Measurements from ENCODE around the gene CLIP4.

CLIP4 gene

DNA sequence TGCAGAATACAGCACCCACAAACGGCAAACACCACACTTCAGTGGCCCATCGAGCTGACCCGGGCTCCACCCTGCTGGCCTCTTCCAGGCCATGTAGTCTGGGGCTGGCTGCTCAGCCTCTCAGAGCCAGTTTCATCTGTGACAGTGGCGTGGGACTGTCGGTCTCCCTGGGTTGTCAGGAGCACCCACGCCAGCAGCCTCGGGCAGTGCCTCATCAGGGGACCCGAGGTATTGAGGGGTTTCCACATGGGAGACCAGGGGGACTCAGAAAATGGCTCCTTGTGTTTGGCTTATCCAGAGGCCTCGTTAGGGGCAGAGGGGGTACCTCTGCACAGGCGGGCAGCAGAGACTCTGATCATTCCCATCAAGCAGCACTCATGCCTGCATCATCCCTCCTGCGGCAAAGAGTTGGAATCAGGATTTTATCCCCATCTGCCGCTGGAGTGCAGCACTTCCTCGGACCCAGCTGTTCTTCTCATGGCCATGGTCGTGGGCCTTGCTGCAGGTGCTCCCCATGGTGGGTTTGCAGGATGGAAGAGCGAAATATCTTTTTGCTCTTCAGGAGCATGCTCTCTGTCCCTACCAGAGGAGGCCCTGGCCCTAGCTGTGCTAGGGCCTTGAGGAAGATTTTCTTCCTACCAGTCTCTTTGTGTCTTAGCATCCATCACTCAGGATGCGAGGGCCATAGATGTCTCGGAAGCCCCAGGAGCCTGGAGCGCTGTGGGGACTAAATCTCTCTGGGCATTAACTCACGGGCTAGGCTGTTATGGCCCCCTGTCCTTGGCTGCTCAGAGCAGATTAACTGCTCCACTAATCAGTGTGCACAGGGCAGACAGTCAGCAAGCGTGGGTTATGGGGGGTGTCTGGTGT, 100.8 kb downstream of the CLIP4 start:
- no peaks in the 10 kb centered on the region for H3K27me3 ChIP-seq (ENCODE audit: insufficient read depth, poor library complexity, severe bottlenecking)
- no peaks in the 10 kb centered on the region for H3K36me3 ChIP-seq (ENCODE audit: low read depth)
- H3K4me1 ChIP-seq (ENCODE audit: insufficient read depth, poor library complexity, severe bottlenecking), result no peaks in the 10 kb centered on the region
- TF ChIP-seq, protein P1, sequence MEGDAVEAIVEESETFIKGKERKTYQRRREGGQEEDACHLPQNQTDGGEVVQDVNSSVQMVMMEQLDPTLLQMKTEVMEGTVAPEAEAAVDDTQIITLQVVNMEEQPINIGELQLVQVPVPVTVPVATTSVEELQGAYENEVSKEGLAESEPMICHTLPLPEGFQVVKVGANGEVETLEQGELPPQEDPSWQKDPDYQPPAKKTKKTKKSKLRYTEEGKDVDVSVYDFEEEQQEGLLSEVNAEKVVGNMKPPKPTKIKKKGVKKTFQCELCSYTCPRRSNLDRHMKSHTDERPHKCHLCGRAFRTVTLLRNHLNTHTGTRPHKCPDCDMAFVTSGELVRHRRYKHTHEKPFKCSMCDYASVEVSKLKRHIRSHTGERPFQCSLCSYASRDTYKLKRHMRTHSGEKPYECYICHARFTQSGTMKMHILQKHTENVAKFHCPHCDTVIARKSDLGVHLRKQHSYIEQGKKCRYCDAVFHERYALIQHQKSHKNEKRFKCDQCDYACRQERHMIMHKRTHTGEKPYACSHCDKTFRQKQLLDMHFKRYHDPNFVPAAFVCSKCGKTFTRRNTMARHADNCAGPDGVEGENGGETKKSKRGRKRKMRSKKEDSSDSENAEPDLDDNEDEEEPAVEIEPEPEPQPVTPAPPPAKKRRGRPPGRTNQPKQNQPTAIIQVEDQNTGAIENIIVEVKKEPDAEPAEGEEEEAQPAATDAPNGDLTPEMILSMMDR (IDR thresholded peaks at IDR 0.05; ENCODE audit: poor library complexity, severe bottlenecking), result no peak
- no peak overlapping the region for H3K27ac ChIP-seq (ENCODE audit: poor library complexity, severe bottlenecking)
- ATAC-seq (ENCODE audit: low read depth) (peak; percentile 22; the same call in 1 of the 3 replicates), DNase-seq (ENCODE audit: low spot score) (no peak)
- H3K4me3 ChIP-seq (ENCODE audit: severe bottlenecking), result no peak overlapping the region
- no peaks in the 10 kb centered on the region for H3K9me3 ChIP-seq (ENCODE audit: severe bottlenecking)

DNA sequence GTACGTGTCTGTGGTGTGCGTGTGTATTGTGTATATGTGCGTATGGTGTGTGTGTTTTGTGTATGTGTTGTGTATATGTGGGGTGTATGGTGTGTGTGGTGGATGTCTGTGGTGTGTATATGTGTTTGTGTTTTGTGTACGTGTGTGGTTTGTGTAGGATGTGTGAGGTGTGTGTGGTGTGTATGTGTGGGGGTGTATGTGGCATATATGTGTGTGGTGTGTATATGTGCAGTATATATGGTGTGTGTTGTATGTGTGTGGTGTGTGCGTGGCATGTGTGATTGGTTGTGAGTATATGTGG, 101.3 kb downstream of the CLIP4 start:
- H3K36me3 ChIP-seq (ENCODE audit: low read depth), result no peaks in the 10 kb centered on the region
- H3K27me3 ChIP-seq (ENCODE audit: insufficient read depth, poor library complexity, severe bottlenecking), result no peaks in the 10 kb centered on the region
- DNase-seq (ENCODE audit: low spot score), result no peak
- H3K27ac ChIP-seq (ENCODE audit: poor library complexity, severe bottlenecking), result no peak overlapping the region
- no peak overlapping the region for H3K4me3 ChIP-seq (ENCODE audit: severe bottlenecking)
- no peak for ATAC-seq (ENCODE audit: low read depth)
- TF ChIP-seq, protein P1 (IDR thresholded peaks at IDR 0.05; ENCODE audit: poor library complexity, severe bottlenecking), result no peak
- H3K4me1 ChIP-seq (ENCODE audit: insufficient read depth, poor library complexity, severe bottlenecking), result no peaks in the 10 kb centered on the region
- H3K9me3 ChIP-seq (ENCODE audit: severe bottlenecking), result no peaks in the 10 kb centered on the region

DNA sequence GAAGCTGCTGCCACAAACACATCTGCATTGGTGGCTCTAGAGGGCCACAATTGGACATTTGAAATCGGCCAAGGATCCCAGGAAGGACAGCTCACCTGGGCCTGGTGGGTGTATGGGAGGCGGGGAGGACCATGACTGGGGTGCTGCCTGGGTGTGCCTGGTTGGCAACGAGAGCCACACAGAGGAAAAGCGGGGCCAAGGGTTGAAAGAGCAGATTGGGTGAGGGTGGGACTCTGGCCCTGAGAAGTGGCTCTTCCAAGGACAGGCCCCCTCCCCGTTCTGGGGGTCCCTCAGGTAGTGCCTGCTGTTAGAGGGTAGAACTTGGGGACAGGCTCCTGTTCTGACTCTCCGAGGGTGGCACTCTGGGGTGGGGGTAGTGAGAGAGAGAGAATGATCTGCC, 102.9 kb downstream of the CLIP4 start:
- Histone ChIP-seq H3K36me3 (ENCODE audit: low read depth) (no peaks in the 10 kb centered on the region), H3K9me3 (ENCODE audit: severe bottlenecking) (no peaks in the 10 kb centered on the region), H3K4me1 (ENCODE audit: insufficient read depth, poor library complexity, severe bottlenecking) (peaks cover 2% of the 10 kb centered on the region), H3K27ac (ENCODE audit: poor library complexity, severe bottlenecking) (no peak overlapping the region), H3K4me3 (ENCODE audit: severe bottlenecking) (no peak overlapping the region), H3K27me3 (ENCODE audit: insufficient read depth, poor library complexity, severe bottlenecking) (no peaks in the 10 kb centered on the region)
- ATAC-seq (ENCODE audit: low read depth) (no peak), DNase-seq (ENCODE audit: low spot score) (no peak)
- TF ChIP-seq, protein P1 (IDR thresholded peaks at IDR 0.05; ENCODE audit: poor library complexity, severe bottlenecking), result no peak

DNA sequence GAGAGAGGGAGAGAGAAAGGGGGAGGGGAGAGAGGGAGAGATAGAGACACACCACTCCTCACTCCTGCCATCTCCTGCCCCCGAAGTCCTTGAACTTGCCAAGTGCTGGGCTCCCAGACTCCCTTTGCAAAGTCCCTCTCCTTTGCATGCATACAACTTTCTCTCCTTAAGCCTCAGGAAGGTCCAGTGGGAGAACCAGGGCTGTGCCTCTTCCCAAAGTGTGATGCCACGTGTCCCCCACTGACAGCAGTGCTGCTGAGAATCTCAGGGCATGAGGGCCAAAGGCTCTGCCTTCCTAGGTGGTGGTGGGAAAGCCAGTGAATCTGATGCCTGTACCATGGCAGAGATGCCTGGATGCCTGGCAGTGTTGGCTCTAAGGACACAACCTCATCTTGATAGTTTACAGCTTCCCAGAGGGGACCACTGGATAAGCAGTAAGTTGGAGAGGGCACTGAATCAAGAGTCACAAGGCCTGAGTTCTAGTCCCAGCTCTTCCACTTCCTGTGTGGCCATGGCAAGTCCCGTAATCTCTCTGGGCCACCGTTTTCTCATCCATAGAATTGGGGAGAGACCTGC, 103.4 kb downstream of the CLIP4 start:
- peaks cover 7% of the 10 kb centered on the region for H3K4me1 ChIP-seq (ENCODE audit: insufficient read depth, poor library complexity, severe bottlenecking)
- H3K4me3 ChIP-seq (ENCODE audit: severe bottlenecking), result no peak overlapping the region
- no peaks in the 10 kb centered on the region for H3K9me3 ChIP-seq (ENCODE audit: severe bottlenecking)
- TF ChIP-seq, protein P1 (IDR thresholded peaks at IDR 0.05; ENCODE audit: poor library complexity, severe bottlenecking), result no peak
- H3K27ac ChIP-seq (ENCODE audit: poor library complexity, severe bottlenecking), result no peak overlapping the region
- DNase-seq (ENCODE audit: low spot score), result no peak
- H3K27me3 ChIP-seq (ENCODE audit: insufficient read depth, poor library complexity, severe bottlenecking), result no peaks in the 10 kb centered on the region
- ATAC-seq (ENCODE audit: low read depth), result no peak
- no peaks in the 10 kb centered on the region for H3K36me3 ChIP-seq (ENCODE audit: low read depth)

DNA sequence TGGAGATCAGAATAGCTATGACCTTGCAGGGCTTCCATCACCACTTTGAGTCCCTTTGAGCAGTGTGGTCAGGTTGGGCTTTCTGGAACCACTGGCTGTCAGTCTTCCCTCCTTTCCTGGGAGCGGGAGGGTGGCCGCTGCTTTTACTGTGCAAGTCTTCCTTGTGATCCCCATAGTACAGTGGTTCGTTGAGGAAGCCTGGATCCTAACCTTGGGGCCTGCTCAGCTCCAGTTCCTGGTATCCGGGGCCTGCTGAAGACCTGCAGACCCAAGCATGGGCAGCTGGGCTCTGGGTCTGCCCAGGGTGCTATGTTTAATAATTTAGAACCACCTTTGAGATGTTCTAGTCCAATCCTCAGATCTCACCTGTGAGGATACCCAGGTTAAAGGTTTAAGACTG, 104.2 kb downstream of the CLIP4 start:
- H3K9me3 ChIP-seq (ENCODE audit: severe bottlenecking), result no peaks in the 10 kb centered on the region
- DNase-seq (ENCODE audit: low spot score), result no peak
- no peaks in the 10 kb centered on the region for H3K36me3 ChIP-seq (ENCODE audit: low read depth)
- H3K4me3 ChIP-seq (ENCODE audit: severe bottlenecking), result no peak overlapping the region
- H3K27me3 ChIP-seq (ENCODE audit: insufficient read depth, poor library complexity, severe bottlenecking), result no peaks in the 10 kb centered on the region
- TF ChIP-seq, protein P1 (IDR thresholded peaks at IDR 0.05; ENCODE audit: poor library complexity, severe bottlenecking), result no peak
- ATAC-seq (ENCODE audit: low read depth), result no peak
- peaks cover 11% of the 10 kb centered on the region for H3K4me1 ChIP-seq (ENCODE audit: insufficient read depth, poor library complexity, severe bottlenecking)
- no peak overlapping the region for H3K27ac ChIP-seq (ENCODE audit: poor library complexity, severe bottlenecking)
